CD4-positive, alpha-beta memory T cell (primary cell): ENCODE measurements around the gene GPC5. TPM values are rescaled to one million over a fixed set of nuclear protein-coding genes. Genes with fewer than 3 reads are reported as not detected.
"Not testable (repeated sequence)": the region's sequence is repeated elsewhere in the genome, so short reads cannot be mapped to it uniquely, and the experiment has no call there.

Experiments used
- CTCF ChIA-PET: fragments of 350-600 bp; sonication (Branson Sonifier 250); formaldehyde crosslinking; loops from one replicate; lab custom pipeline; 2021; ENCODE audit warnings: inconsistent platforms; ENCODE audit not compliant: partially characterized antibody; lab: Charles Lee
- POLR2A ChIA-PET: fragments of 350-600 bp; sonication (Branson Sonifier 250); formaldehyde crosslinking; loops from one replicate; lab custom pipeline; 2021; ENCODE audit not compliant: partially characterized antibody; lab: Charles Lee
- DNase-seq, 5 donors: peaks; one replicate each; pipeline versions ENCODE4 v3.0.0 to v3.0.0-alpha.2; 2020 to 2022; ENCODE audit warnings: mixed read lengths in 1 of 5
- H3K27ac ChIP-seq: one replicate; pipeline ENCODE4 v1.7.0; 2013; ENCODE audit warnings: low read depth, low read length
- H3K27me3 ChIP-seq: 2 replicates; pipeline ENCODE4 v1.7.0; 2013; ENCODE audit warnings: mild to moderate bottlenecking, low read length, moderate library complexity; ENCODE audit not compliant: insufficient read depth
- H3K36me3 ChIP-seq: 2 replicates; pipeline ENCODE4 v1.7.0; 2013; ENCODE audit warnings: mild to moderate bottlenecking, low read length, moderate library complexity; ENCODE audit not compliant: insufficient read depth
- H3K4me1 ChIP-seq: 2 replicates; pipeline ENCODE4 v1.7.0; 2013; ENCODE audit warnings: mild to moderate bottlenecking, low read length, moderate library complexity; ENCODE audit not compliant: insufficient read depth
- H3K4me3 ChIP-seq, 2 donors: one replicate each; pipeline ENCODE4 v1.7.0; 2013; ENCODE audit warnings: low read length in 2 of 2, mild to moderate bottlenecking in 1 of 2
- H3K9me3 ChIP-seq, 2 donors: one replicate each; pipeline ENCODE4 v1.7.0; 2013; ENCODE audit warnings: low read length in 2 of 2, control low read depth in 1 of 2; ENCODE audit not compliant: control insufficient read depth in 1 of 2
- H3K27ac Mint-ChIP-seq, 7 donors: one replicate each; pipeline ENCODE4 v1.8.0; 2020 to 2021; ENCODE audit warnings: mixed read lengths in 7 of 7, mild to moderate bottlenecking in 6 of 7, inconsistent platforms in 3 of 7, moderate library complexity in 3 of 7
- H3K27me3 Mint-ChIP-seq, 2 donors: one replicate each; pipeline ENCODE4 v1.8.0; 2020 to 2021; ENCODE audit warnings: mixed read lengths in 2 of 2
- H3K36me3 Mint-ChIP-seq, 2 donors: one replicate each; pipeline ENCODE4 v1.8.0; 2020 to 2021; ENCODE audit warnings: mixed read lengths in 2 of 2, inconsistent platforms in 1 of 2, mild to moderate bottlenecking in 1 of 2
- H3K4me1 Mint-ChIP-seq, 4 donors: one replicate each; pipeline ENCODE4 v1.8.0; 2020 to 2021; ENCODE audit warnings: mixed read lengths in 4 of 4, mild to moderate bottlenecking in 1 of 4
- H3K4me3 Mint-ChIP-seq, 8 donors: one replicate each; pipeline ENCODE4 v1.8.0; 2020 to 2021; ENCODE audit warnings: mixed read lengths in 8 of 8, mild to moderate bottlenecking in 7 of 8, moderate library complexity in 6 of 8, inconsistent platforms in 3 of 8
- H3K9me3 Mint-ChIP-seq, 8 donors: one replicate each; pipeline ENCODE4 v1.8.0; 2020 to 2021; ENCODE audit warnings: mixed read lengths in 8 of 8, mild to moderate bottlenecking in 5 of 8, inconsistent platforms in 3 of 8, moderate library complexity in 1 of 8
- intact Hi-C: fragments of 100-400 bp; cut with micrococcal nuclease; formaldehyde crosslinking; loops from one replicate; pipeline ENCODE4 v1.15.1; 2023
- polyA plus RNA-seq, 2 donors: library from polyadenylated mRNA; unstranded; fragments of 300-500 nt; fragmentation: Illumina TruSeq; gene quantifications; one replicate each; pipeline ENCODE4 v1.2.3, GENCODE V29; 2021
- total RNA-seq, 2 experiments: library from RNA; stranded (reverse); gene quantifications; one replicate each; pipeline ENCODE4 v1.2.3, GENCODE V29; 2021

GPC5 gene
- total and polyA plus RNA-seq, 4 experiments from 2014 or later = 0.14 TPM; not detected in 3

GRCh38 chr13:91778123-91778522, 379.7 kb downstream of the GPC5 start:
- no peak overlapping the region for H3K27ac ChIP-seq
- no peaks in the 10 kb centered on the region for H3K27me3 ChIP-seq
- Mint-ChIP-seq H3K36me3 (no peaks in the 10 kb centered on the region), H3K9me3 (peaks cover 0 to 2% (median 0%) of the 10 kb centered on the region in 8 donors), H3K27ac (no peak overlapping the region), H3K27me3 (no peaks in the 10 kb centered on the region), H3K4me1 (no peaks in the 10 kb centered on the region), H3K4me3 (no peak overlapping the region)
- no peak overlapping the region for H3K4me3 ChIP-seq
- H3K36me3 ChIP-seq = no peaks in the 10 kb centered on the region
- ChIA-PET CTCF (no interaction called here), POLR2A (no interaction called here)
- no peak for DNase-seq
- H3K4me1 ChIP-seq = no peaks in the 10 kb centered on the region
- intact Hi-C loops = no loop called here
- H3K9me3 ChIP-seq = no peaks in the 10 kb centered on the region

- DNase-seq, H3K4me1 ChIP-seq, H3K36me3 Mint-ChIP-seq, H3K4me3 ChIP-seq, H3K36me3 ChIP-seq, H3K9me3 ChIP-seq, intact Hi-C loops, H3K4me1 Mint-ChIP-seq, H3K27ac ChIP-seq, H3K27me3 Mint-ChIP-seq, H3K27me3 ChIP-seq, H3K4me3 Mint-ChIP-seq, H3K9me3 Mint-ChIP-seq, H3K27ac Mint-ChIP-seq, POLR2A ChIA-PET: not testable (repeated sequence)
- CTCF ChIA-PET = interaction anchor here (1.5 kb wide), 1 partner anchor 7 kb away, joined by 5 read pairs; no protein-coding TSS in a partner anchor
These were observed 383.7 kb downstream of the GPC5 start for GRCh38 chr13:91781982-91782691.

GRCh38 chr13:91785431-91786119, 387.2 kb downstream of the GPC5 start:
- no peak overlapping the region for H3K4me3 ChIP-seq
- no peak overlapping the region for H3K4me3 Mint-ChIP-seq
- H3K27me3 ChIP-seq = no peaks in the 10 kb centered on the region
- intact Hi-C loops = no loop called here
- H3K4me1 ChIP-seq = no peaks in the 10 kb centered on the region
- peaks cover 0 to 5% (median 0%) of the 10 kb centered on the region in 4 donors for H3K4me1 Mint-ChIP-seq
- no peaks in the 10 kb centered on the region for H3K9me3 ChIP-seq
- no peaks in the 10 kb centered on the region for H3K36me3 Mint-ChIP-seq
- ChIA-PET POLR2A (no interaction called here), CTCF (no interaction called here)
- H3K27ac Mint-ChIP-seq = no peak overlapping the region
- no peaks in the 10 kb centered on the region for H3K36me3 ChIP-seq
- H3K9me3 Mint-ChIP-seq = peaks cover 0 to 5% (median 3%) of the 10 kb centered on the region in 8 donors
- H3K27ac ChIP-seq = no peak overlapping the region
- no peaks in the 10 kb centered on the region for H3K27me3 Mint-ChIP-seq
- DNase-seq = no peak

GRCh38 chr13:91792054-91792453, 393.6 kb downstream of the GPC5 start:
- ChIA-PET CTCF (no interaction called here), POLR2A (no interaction called here)
- Mint-ChIP-seq H3K27me3 (no peaks in the 10 kb centered on the region), H3K36me3 (no peaks in the 10 kb centered on the region), H3K9me3 (peaks cover 0 to 5% (median 0%) of the 10 kb centered on the region in 8 donors), H3K4me3 (no peak overlapping the region), H3K4me1 (no peaks in the 10 kb centered on the region), H3K27ac (no peak overlapping the region)
- Histone ChIP-seq H3K4me1 (no peaks in the 10 kb centered on the region), H3K9me3 (no peaks in the 10 kb centered on the region), H3K27ac (no peak overlapping the region), H3K36me3 (no peaks in the 10 kb centered on the region), H3K4me3 (no peak overlapping the region), H3K27me3 (no peaks in the 10 kb centered on the region)
- intact Hi-C loops = no loop called here
- DNase-seq = no peak

- Histone ChIP-seq H3K27me3 (no peaks in the 10 kb centered on the region), H3K27ac (no peak overlapping the region), H3K4me3 (no peak overlapping the region), H3K9me3 (no peaks in the 10 kb centered on the region), H3K36me3 (no peaks in the 10 kb centered on the region), H3K4me1 (no peaks in the 10 kb centered on the region)
- no peaks in the 10 kb centered on the region for H3K27me3 Mint-ChIP-seq
- no peak overlapping the region for H3K4me3 Mint-ChIP-seq
- CTCF ChIA-PET = no interaction called here
- no peaks in the 10 kb centered on the region for H3K4me1 Mint-ChIP-seq
- DNase-seq = peak in 1 of 5 donors; percentile 2
- H3K36me3 Mint-ChIP-seq = no peaks in the 10 kb centered on the region
- POLR2A ChIA-PET = no interaction called here
- no peak overlapping the region for H3K27ac Mint-ChIP-seq
- peaks cover 0 to 11% (median under 1%) of the 10 kb centered on the region in 8 donors for H3K9me3 Mint-ChIP-seq
- intact Hi-C loops = no loop called here
These were observed 399.1 kb downstream of the GPC5 start for GRCh38 chr13:91797567-91797966.

GRCh38 chr13:91798338-91798737, 399.9 kb downstream of the GPC5 start:
- H3K9me3 ChIP-seq, H3K4me3 ChIP-seq, H3K27ac ChIP-seq, H3K36me3 ChIP-seq, H3K4me1 Mint-ChIP-seq, H3K4me1 ChIP-seq, H3K27me3 ChIP-seq, intact Hi-C loops, H3K4me3 Mint-ChIP-seq, CTCF ChIA-PET, H3K36me3 Mint-ChIP-seq, DNase-seq, H3K27me3 Mint-ChIP-seq, H3K27ac Mint-ChIP-seq, POLR2A ChIA-PET: not testable (repeated sequence)
- peaks cover 0 to 11% (median under 1%) of the 10 kb centered on the region in 8 donors for H3K9me3 Mint-ChIP-seq

- POLR2A ChIA-PET, H3K4me1 Mint-ChIP-seq, H3K36me3 ChIP-seq: not testable (repeated sequence)
These were observed 403.4 kb downstream of the GPC5 start for GRCh38 chr13:91801772-91802171.

More at GRCh38 chr13:91801772-91802171, 403.4 kb downstream of the GPC5 start:
- H3K27me3 Mint-ChIP-seq, H3K4me1 ChIP-seq, H3K9me3 ChIP-seq, H3K9me3 Mint-ChIP-seq, CTCF ChIA-PET, H3K4me3 Mint-ChIP-seq, H3K4me3 ChIP-seq, DNase-seq, H3K27ac Mint-ChIP-seq, H3K27ac ChIP-seq, H3K27me3 ChIP-seq, H3K36me3 Mint-ChIP-seq, intact Hi-C loops: not testable (repeated sequence)
